GM12875 (cell line): ENCODE data around the gene APOBR.
A peak's percentile ranks its signal among the peaks of the same experiment; 100 is the strongest.
"Not testable (repeated sequence)": the region's sequence is repeated elsewhere in the genome, so short reads cannot be mapped to it uniquely, and the experiment has no call there.

Experiments
- H3K4me3 ChIP-seq: one replicate; pipeline ENCODE4 v1.5.1; 2011; ENCODE audit warnings: low read depth, low read length, control low read depth
- TF ChIP-seq, protein P1 (sequence below): IDR thresholded peaks from 2 replicates; pipeline ENCODE4 v1.5.1; 2011; ENCODE audit warnings: low read depth, mild to moderate bottlenecking, control low read depth, inconsistent platforms, low read length, moderate library complexity, borderline replicate concordance; ENCODE audit not compliant: insufficient read depth

APOBR gene

GRCh38 chr16:28482026-28482425, 12.4 kb upstream of the APOBR start:
- H3K4me3 ChIP-seq = no peak overlapping the region
- TF ChIP-seq, protein P1, sequence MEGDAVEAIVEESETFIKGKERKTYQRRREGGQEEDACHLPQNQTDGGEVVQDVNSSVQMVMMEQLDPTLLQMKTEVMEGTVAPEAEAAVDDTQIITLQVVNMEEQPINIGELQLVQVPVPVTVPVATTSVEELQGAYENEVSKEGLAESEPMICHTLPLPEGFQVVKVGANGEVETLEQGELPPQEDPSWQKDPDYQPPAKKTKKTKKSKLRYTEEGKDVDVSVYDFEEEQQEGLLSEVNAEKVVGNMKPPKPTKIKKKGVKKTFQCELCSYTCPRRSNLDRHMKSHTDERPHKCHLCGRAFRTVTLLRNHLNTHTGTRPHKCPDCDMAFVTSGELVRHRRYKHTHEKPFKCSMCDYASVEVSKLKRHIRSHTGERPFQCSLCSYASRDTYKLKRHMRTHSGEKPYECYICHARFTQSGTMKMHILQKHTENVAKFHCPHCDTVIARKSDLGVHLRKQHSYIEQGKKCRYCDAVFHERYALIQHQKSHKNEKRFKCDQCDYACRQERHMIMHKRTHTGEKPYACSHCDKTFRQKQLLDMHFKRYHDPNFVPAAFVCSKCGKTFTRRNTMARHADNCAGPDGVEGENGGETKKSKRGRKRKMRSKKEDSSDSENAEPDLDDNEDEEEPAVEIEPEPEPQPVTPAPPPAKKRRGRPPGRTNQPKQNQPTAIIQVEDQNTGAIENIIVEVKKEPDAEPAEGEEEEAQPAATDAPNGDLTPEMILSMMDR = no peak

DNA sequence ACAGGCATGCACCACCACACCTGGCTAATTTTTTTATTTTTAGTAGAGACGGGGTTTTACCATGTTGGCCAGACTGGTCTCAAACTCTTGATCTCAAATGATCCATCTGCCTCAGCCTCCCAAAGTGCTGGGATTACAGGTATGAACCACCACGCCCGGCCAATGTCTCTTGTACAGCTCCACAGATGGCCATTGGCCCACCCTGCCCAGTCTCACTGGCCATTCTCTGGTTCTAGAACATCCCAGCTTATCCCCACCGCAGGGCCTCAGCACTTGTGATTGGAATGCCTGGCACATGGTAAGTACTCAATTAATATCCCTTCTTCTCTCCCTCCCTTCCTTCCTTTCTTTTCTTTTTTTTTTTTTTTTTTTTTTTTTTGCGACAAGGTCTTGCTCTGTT, 11.1 kb upstream of the APOBR start:
- H3K4me3 ChIP-seq = not testable (repeated sequence)

- no peak overlapping the region for H3K4me3 ChIP-seq
- TF ChIP-seq, protein P1 = no peak
Measured at GRCh38 chr16:28486266-28486665, 8.2 kb upstream of the APOBR start.

DNA sequence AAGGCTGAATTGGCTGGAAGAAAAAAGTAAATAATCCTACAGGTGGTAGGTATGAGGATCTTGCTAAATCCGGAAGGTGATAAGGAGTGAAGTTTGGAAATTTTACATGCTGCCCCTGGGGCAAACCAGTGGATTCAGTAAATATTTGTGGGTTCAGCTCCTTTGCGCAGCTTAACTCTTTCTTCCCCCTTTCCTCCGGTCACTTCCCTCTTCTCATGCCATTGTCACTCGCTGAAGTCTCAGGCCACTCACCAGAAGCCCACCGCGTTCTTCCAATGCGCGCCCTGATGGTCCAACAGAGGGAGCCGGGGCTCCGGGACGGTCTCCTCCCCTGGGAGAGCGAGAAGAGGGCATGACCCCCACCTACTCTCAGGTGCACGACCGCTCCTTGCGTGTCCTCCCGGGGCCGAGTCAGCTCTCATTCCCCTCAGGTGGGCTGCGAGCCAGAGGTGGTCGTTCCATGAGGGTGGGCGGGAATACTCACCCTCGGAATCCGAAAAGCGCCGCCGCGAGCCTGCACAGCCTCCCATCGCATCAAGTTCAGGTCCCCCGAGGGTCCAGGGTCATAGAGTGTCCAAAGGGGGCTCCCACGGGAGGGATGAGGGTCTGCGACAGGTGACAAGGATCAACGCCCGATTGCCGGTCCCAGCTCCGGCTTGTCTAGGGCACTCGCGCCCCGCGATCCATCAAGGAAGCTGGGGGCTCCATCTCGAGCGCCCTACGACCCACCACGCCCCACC, 3.0 kb upstream of the APOBR start:
- TF ChIP-seq, protein P1 = no peak
- H3K4me3 ChIP-seq = peak overlapping the region; percentile 88

DNA sequence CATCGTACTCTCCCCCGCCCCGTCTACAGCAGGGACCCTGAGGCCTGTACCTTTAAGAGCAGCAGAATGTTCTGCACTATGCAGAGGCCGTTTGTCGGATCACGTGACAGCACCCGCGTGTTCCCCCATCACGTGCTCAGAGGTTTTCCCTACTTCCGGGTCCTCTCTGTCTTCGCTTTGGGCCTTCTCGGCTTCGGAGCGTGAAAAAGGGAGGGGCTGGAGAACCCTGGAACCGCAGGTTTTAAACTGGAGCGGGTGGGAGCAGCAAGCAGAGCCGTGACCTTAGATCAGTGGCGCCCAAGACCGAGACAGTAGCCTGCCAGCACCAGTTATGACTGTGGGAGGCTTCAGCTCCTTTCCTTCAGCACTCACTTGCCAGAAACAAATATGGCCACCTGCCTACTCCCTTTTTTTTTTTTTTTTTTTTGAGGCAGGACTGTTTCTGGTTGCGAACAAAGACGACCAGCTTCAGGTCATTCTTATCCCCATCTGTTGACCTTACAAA, 2.4 kb upstream of the APOBR start, which contains the start of gene CLN3:
CLN3 (minus strand) TSS at position 105 of the 505 bp plus-strand sequence. CDS start 315 bp downstream, outside the sequence.
- H3K4me3 ChIP-seq = peak within 1 kb of the TSS; percentile 88
- TF ChIP-seq, protein P1 = no peak

- TF ChIP-seq, protein P1 = no peak
- H3K4me3 ChIP-seq = no peak overlapping the region
Measured at GRCh38 chr16:28492511-28492910, 1.9 kb upstream of the APOBR start.

GRCh38 chr16:28495098-28495793, 803 bp downstream of the APOBR start:
- peak overlapping the region; percentile 51 for H3K4me3 ChIP-seq

More at GRCh38 chr16:28495098-28495793, 803 bp downstream of the APOBR start:
- TF ChIP-seq, protein P1 = no peak
